Endodermal cell (in vitro differentiated cells): ENCODE measurements around the gene SLC2A2. TPM values are rescaled to one million over a fixed set of nuclear protein-coding genes. Genes with fewer than 3 reads are reported as not detected.

Experiments
- DNase-seq: peaks from one replicate; pipeline ENCODE4 v3.0.0-alpha.2; 2017
- H3K27ac ChIP-seq: 2 replicates; pipeline ENCODE4 v1.5.1; 2013; ENCODE audit warnings: mild to moderate bottlenecking, low read depth, low read length, moderate library complexity
- H3K27me3 ChIP-seq: 2 replicates; pipeline ENCODE4 v1.6.1; 2013; ENCODE audit warnings: mild to moderate bottlenecking, low read length, moderate library complexity; ENCODE audit not compliant: insufficient read depth, control insufficient read depth, poor library complexity, severe bottlenecking
- H3K36me3 ChIP-seq: 2 replicates; pipeline ENCODE4 v1.7.0; 2013; ENCODE audit warnings: mild to moderate bottlenecking, low read length, moderate library complexity; ENCODE audit not compliant: control insufficient read depth, insufficient read depth
- H3K4me1 ChIP-seq: one replicate; pipeline ENCODE4 v1.7.0; 2013; ENCODE audit warnings: low read length; ENCODE audit not compliant: control insufficient read depth, insufficient read depth
- H3K4me3 ChIP-seq: 2 replicates; pipeline ENCODE4 v1.5.1; 2013; ENCODE audit warnings: mild to moderate bottlenecking, low read length, moderate library complexity
- H3K9ac ChIP-seq: 2 replicates; pipeline ENCODE4 v1.6.1; 2013; ENCODE audit warnings: mild to moderate bottlenecking, low read length, moderate library complexity; ENCODE audit not compliant: poor library complexity, severe bottlenecking; ENCODE audit errors: extremely low read depth
- H3K9me3 ChIP-seq: 2 replicates; pipeline ENCODE4 v1.6.1; 2013; ENCODE audit warnings: mild to moderate bottlenecking, low read length, moderate library complexity; ENCODE audit not compliant: control insufficient read depth
- H3K27ac Mint-ChIP-seq: 2 replicates; pipeline ENCODE4 v1.8.0; 2020; ENCODE audit warnings: mixed read lengths
- H3K27me3 Mint-ChIP-seq: 2 replicates; pipeline ENCODE4 v1.8.0; 2021; ENCODE audit warnings: mild to moderate bottlenecking, mixed read lengths; ENCODE audit not compliant: insufficient read depth
- H3K36me3 Mint-ChIP-seq: 2 replicates; pipeline ENCODE4 v1.8.0; 2020; ENCODE audit warnings: low read depth, mixed read lengths
- H3K4me1 Mint-ChIP-seq: 2 replicates; pipeline ENCODE4 v1.8.0; 2020; ENCODE audit warnings: mixed read lengths
- H3K4me3 Mint-ChIP-seq: 2 replicates; pipeline ENCODE4 v1.8.0; 2020; ENCODE audit warnings: mild to moderate bottlenecking, moderate library complexity, mixed read lengths
- H3K9me3 Mint-ChIP-seq: 2 replicates; pipeline ENCODE4 v1.8.0; 2020; ENCODE audit warnings: mild to moderate bottlenecking, mixed read lengths
- WGBS, 2 experiments: methylation state at CpG; one replicate each; pipeline versions ENCODE4 v1.1.5 to v1.1.7; 2013; ENCODE audit warnings: missing lambda C conversion rate in 2 of 2, mixed read lengths in 1 of 2; ENCODE audit not compliant: insufficient coverage in 1 of 2, insufficient read length in 1 of 2; 5-methylcytosine and 5-hydroxymethylcytosine counted together
- total RNA-seq, 2 donors: library from RNA; stranded (reverse); fragmentation: NEBNext Ultra II Directional in 1 of 2; extraction: Animal tissue kit (Norgen Biotek cat#: 25700) in 1 of 2; gene quantifications; 2 replicates in 1 of 2; 3 replicates in 1 of 2; pipeline ENCODE4 v1.2.1, GENCODE V29; 2021
- TF ChIP-seq, protein P1 (sequence below): fragments of 200-600 bp; sonication (generic); conservative IDR thresholded peaks from 2 replicates; pipeline ENCODE4 v1.5.0; 2021; ENCODE audit warnings: antibody characterized with exemption, mild to moderate bottlenecking

SLC2A2 gene
- total RNA-seq, 2 donors from 2014 or later: 0.24 to 0.51 TPM

DNA sequence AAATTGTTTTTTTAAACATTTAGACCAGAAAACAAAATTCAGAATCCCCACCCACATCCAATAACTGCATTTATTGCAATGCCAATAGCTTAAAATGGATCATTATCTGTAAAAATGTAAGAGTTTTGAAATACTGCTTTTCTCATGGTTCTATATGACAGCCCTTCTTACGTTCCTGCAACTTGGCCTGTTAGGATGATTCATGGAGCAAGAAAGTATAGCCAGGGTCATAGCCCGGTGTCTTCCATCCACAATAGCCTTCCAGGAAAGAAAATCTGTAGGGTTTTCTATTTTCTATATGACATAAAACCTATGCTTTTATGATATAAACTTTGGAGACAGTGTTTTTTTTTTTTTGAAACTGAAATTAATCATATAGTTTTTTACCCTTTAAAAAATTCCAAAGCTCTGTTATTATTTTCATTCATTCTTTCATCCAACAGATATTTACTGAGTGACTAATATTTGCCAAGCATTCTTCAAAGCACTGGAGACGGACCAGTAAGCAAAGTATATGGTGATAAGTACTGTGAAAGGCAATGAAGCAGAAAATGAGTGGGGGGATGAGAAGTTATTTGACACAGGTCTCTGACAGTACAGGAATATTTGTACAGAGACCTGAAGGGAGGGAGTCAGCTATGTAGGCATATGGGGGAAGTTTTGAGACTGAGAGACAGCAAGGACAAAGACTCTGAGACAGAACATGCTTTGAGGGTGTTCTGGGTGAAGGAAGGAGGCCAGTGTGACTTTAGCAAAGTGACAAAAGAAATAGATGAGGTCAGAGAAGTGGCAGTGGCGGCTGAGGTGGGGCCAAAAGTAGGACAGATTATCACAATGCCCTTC is 29.0 kb upstream of the SLC2A2 start:
- DNase-seq: no peak
- WGBS, 2 experiments: 92 to 93% methylated on average over 2 to 4 of the region's 4 CpGs
- H3K9me3 Mint-ChIP-seq: no peaks in the 10 kb centered on the region
- H3K4me1 Mint-ChIP-seq: no peaks in the 10 kb centered on the region
- peaks cover 2% of the 10 kb centered on the region for H3K27me3 Mint-ChIP-seq
- Histone ChIP-seq H3K4me1 (no peaks in the 10 kb centered on the region), H3K9me3 (no peaks in the 10 kb centered on the region), H3K4me3 (no peak overlapping the region), H3K36me3 (no peaks in the 10 kb centered on the region), H3K27ac (no peak overlapping the region), H3K27me3 (no peaks in the 10 kb centered on the region), H3K9ac (no peak overlapping the region)
- no peaks in the 10 kb centered on the region for H3K36me3 Mint-ChIP-seq
- H3K27ac Mint-ChIP-seq: no peak overlapping the region
- H3K4me3 Mint-ChIP-seq: no peak overlapping the region
- TF ChIP-seq, protein P1, sequence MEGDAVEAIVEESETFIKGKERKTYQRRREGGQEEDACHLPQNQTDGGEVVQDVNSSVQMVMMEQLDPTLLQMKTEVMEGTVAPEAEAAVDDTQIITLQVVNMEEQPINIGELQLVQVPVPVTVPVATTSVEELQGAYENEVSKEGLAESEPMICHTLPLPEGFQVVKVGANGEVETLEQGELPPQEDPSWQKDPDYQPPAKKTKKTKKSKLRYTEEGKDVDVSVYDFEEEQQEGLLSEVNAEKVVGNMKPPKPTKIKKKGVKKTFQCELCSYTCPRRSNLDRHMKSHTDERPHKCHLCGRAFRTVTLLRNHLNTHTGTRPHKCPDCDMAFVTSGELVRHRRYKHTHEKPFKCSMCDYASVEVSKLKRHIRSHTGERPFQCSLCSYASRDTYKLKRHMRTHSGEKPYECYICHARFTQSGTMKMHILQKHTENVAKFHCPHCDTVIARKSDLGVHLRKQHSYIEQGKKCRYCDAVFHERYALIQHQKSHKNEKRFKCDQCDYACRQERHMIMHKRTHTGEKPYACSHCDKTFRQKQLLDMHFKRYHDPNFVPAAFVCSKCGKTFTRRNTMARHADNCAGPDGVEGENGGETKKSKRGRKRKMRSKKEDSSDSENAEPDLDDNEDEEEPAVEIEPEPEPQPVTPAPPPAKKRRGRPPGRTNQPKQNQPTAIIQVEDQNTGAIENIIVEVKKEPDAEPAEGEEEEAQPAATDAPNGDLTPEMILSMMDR: no peak

DNA sequence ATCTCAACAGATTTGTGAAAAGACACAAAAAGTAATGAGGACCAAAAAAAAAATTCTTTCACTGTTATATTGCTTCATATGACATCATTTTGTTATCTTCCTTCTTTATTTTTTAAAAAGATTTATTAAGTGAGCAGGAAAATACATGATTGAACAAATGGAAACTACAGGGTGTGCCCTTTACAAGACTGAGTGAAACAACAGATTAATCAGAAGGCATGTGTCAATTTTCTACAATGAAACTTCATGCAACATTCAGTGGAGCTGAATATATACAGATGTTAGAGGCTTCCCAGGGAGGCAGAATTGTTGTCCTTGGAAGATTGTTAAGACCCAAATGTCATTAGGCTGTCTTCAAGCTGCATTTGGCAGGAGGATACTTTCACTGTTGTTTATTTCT is 28.4 kb upstream of the SLC2A2 start:
- no peaks in the 10 kb centered on the region for H3K4me1 ChIP-seq
- no peak for DNase-seq
- H3K36me3 Mint-ChIP-seq: no peaks in the 10 kb centered on the region
- H3K27ac Mint-ChIP-seq: no peak overlapping the region
- TF ChIP-seq, protein P1: no peak
- H3K9ac ChIP-seq: no peak overlapping the region
- no peaks in the 10 kb centered on the region for H3K9me3 ChIP-seq
- no peaks in the 10 kb centered on the region for H3K9me3 Mint-ChIP-seq
- no peak overlapping the region for H3K27ac ChIP-seq
- no peaks in the 10 kb centered on the region for H3K27me3 ChIP-seq
- H3K36me3 ChIP-seq: no peaks in the 10 kb centered on the region
- peaks cover 2% of the 10 kb centered on the region for H3K4me1 Mint-ChIP-seq
- H3K4me3 ChIP-seq: no peak overlapping the region
- H3K27me3 Mint-ChIP-seq: peaks cover 2% of the 10 kb centered on the region
- H3K4me3 Mint-ChIP-seq: no peak overlapping the region

DNA sequence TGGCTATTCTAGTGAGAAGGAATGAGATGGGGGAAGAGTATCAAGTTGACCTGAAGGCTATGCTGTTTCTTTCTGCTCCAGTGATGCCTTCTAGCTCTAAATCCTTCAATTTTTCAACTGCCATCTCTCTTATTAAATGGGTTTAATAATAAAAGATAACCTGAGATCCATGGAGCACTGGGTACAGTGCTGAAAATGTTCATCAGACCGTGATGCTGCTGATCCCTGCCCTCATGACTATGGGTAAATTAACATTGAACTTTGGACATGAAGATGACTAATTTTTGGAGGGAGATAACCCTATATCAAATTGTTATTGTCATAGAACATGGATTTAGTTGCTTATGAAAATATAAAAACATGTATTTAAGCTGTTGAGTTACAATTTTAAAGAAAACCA is 27.7 kb upstream of the SLC2A2 start:
- no peak overlapping the region for H3K27ac Mint-ChIP-seq
- Histone ChIP-seq H3K4me3 (no peak overlapping the region), H3K4me1 (no peaks in the 10 kb centered on the region), H3K27ac (no peak overlapping the region), H3K9me3 (no peaks in the 10 kb centered on the region), H3K27me3 (no peaks in the 10 kb centered on the region), H3K36me3 (no peaks in the 10 kb centered on the region), H3K9ac (no peak overlapping the region)
- 95 to 100% methylated on average over 1 of the region's 1 CpG for WGBS, 2 experiments
- no peaks in the 10 kb centered on the region for H3K9me3 Mint-ChIP-seq
- H3K27me3 Mint-ChIP-seq: peaks cover 2% of the 10 kb centered on the region
- no peak overlapping the region for H3K4me3 Mint-ChIP-seq
- no peaks in the 10 kb centered on the region for H3K36me3 Mint-ChIP-seq
- no peak for DNase-seq
- TF ChIP-seq, protein P1: no peak
- H3K4me1 Mint-ChIP-seq: peaks cover 7% of the 10 kb centered on the region
